ENCODE results near the gene SKAP1.

- TF ChIP-seq CTCF (IDR thresholded peaks at IDR 0.05), result no peak
- TF ChIP-seq EZH2 (IDR thresholded peaks at IDR 0.05), result no peak
- TF ChIP-seq EZH2phosphoT487 (IDR thresholded peaks at IDR 0.05), result no peak
Measured at GRCh38 chr17:48477221-48477620, 47.2 kb upstream of the SKAP1 start.
